Measurements from ENCODE around the gene COL18A1.

DNA sequence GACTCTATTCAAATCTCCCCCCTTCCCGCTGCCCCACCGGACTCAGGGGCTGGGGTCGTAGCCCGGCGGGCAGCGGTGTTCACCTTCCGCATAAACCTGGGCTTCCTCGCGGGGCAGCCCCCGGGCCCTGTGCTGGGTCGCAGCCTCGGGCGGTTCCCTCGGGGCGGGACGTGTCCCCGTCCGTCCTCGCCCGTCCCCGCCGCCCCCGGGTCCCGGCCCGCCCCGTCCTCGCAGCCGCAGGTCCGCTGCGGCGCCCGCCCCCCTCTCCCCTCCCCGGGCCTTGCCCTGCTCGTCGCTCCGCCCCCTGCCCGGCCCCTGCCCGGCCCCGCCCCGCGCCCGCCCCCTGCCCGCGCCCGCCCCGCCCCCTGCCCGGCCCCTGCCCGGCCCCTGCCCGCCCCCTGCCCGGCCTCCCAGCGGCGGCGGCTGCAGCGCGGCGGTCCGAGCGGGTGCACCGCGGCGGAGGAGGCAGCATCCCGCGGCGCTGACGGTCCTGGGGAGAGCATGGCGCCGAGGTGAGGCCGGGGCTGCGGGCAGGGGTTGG is at the start of gene COL18A1:
- TF ChIP-seq EHMT2 (IDR thresholded peaks at IDR 0.05; ENCODE audit: low read depth), result no peak
- TF ChIP-seq SREBF2 (IDR thresholded peaks at IDR 0.05), result no peak
- no peak for TF ChIP-seq CHD2 (IDR thresholded peaks at IDR 0.05; ENCODE audit: low read length, partially characterized antibody)
- TF ChIP-seq, protein P1, sequence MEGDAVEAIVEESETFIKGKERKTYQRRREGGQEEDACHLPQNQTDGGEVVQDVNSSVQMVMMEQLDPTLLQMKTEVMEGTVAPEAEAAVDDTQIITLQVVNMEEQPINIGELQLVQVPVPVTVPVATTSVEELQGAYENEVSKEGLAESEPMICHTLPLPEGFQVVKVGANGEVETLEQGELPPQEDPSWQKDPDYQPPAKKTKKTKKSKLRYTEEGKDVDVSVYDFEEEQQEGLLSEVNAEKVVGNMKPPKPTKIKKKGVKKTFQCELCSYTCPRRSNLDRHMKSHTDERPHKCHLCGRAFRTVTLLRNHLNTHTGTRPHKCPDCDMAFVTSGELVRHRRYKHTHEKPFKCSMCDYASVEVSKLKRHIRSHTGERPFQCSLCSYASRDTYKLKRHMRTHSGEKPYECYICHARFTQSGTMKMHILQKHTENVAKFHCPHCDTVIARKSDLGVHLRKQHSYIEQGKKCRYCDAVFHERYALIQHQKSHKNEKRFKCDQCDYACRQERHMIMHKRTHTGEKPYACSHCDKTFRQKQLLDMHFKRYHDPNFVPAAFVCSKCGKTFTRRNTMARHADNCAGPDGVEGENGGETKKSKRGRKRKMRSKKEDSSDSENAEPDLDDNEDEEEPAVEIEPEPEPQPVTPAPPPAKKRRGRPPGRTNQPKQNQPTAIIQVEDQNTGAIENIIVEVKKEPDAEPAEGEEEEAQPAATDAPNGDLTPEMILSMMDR (IDR thresholded peaks at IDR 0.05), result no peak
- no peak for TF ChIP-seq BHLHE40 (IDR thresholded peaks at IDR 0.05; ENCODE audit: low read depth, low read length)
- peak; percentile 30; the same call in 1 of the 2 replicates for TF ChIP-seq POLR2A (IDR thresholded peaks at IDR 0.05; ENCODE audit: low read length)
- no peak for TF ChIP-seq EP300 (IDR thresholded peaks at IDR 0.05)
- TF ChIP-seq NR3C1 (IDR thresholded peaks at IDR 0.05), result no peak
- no peak for TF ChIP-seq ESRRA (IDR thresholded peaks at IDR 0.05; ENCODE audit: borderline replicate concordance, low read length)
- no peak for TF ChIP-seq RFX5 (IDR thresholded peaks at IDR 0.05)
- no peak for TF ChIP-seq RAD21 (conservative IDR thresholded peaks at IDR 0.05 in 1 of 2, IDR thresholded peaks at IDR 0.05 in 1 of 2)

Measured in A549 (cell line).